ENCODE results near the gene SARDH.

Gene SARDH

DNA sequence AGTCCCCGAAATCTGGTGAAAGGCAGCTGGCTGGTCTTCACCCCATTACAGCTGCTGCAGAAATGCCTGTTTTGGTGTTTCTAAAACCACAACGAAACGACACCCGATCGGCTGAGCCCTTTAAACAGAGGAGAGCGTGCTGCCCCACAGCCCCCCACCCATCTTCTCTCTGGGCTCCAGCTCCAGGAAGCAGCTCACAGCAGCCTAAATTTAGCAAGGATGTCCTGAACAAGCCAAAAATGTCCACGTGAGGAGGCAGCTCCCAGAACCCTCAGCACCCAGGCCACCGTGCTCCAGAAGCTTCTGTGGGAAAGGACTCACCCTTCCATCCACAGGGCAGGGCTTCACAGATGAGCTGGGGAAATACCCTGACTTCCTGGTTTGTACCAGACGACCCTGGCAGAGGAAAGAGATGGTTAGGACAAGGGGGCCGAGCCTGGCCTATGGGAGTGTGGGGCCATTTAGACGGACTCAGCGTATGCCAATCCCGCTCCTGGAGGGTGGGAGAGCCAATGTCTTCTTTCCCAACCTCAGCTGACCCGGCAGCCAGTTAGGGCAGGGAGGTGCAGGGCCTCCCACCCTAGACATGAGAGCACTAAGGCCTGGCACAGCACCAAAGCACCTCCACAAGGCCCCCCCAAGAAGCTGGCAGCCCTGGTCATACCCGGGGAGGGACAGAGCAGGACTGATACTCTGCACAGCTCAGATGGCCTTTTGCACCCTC lies 39.1 kb upstream of the SARDH start:
- Histone ChIP-seq H3K9me3 (ENCODE audit: severe bottlenecking) (peaks cover 6% of the 10 kb centered on the region), H3K4me3 (ENCODE audit: low read depth, low read length) (no peak overlapping the region), H3K27ac (no peak overlapping the region), H3K36me3 (peaks cover 74% of the 10 kb centered on the region), H3K27me3 (ENCODE audit: insufficient read depth, low read depth, severe bottlenecking) (no peaks in the 10 kb centered on the region)
- DNase-seq, result no peak
- TF ChIP-seq, protein P1, sequence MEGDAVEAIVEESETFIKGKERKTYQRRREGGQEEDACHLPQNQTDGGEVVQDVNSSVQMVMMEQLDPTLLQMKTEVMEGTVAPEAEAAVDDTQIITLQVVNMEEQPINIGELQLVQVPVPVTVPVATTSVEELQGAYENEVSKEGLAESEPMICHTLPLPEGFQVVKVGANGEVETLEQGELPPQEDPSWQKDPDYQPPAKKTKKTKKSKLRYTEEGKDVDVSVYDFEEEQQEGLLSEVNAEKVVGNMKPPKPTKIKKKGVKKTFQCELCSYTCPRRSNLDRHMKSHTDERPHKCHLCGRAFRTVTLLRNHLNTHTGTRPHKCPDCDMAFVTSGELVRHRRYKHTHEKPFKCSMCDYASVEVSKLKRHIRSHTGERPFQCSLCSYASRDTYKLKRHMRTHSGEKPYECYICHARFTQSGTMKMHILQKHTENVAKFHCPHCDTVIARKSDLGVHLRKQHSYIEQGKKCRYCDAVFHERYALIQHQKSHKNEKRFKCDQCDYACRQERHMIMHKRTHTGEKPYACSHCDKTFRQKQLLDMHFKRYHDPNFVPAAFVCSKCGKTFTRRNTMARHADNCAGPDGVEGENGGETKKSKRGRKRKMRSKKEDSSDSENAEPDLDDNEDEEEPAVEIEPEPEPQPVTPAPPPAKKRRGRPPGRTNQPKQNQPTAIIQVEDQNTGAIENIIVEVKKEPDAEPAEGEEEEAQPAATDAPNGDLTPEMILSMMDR (IDR thresholded peaks at IDR 0.05; ENCODE audit: low read depth, low read length), result no peak

DNA sequence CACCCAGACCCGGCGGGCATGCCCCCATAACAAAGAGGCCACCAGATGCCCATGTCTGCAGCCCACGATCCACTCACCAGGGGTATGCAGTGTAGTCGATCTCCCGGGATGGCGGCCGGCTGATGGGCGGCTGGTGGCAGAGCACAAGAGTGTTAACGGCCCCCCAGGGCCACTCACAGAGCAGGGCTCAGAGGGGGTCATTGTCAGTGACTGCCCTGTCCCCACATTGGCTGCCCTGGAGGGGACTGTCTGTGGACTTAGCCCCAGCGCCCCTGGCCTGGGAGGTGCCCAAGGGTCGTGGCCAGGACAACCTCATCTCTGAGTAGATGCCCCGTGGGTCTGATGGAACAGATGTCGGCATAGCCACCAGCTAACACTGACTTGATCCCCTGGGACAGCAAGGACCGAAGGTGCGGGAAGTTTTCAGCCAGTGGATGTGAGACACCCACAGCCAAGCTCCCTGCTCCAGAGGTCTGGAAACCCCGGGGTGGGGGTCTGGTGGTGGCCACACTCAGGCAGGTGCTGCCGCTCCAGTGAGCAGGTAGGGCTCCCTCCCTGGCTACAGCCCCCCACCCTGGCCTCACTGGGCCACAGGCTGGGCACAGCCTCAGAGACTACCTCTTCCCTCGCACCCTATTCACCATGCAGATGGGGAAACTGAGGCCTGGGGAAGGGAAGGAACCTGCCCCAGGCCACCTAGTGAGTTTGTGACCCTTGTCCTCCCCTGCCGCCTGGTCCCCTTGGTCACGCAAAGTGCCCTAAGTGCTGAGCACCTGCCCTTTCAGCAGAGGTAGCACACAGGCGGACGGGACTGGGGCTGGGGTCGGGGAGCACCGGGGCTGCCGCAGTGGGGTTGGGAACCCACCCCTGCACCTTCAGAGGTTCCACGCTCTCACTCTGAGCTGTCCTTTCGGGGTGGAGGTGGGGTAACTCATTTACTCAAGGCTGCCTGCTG lies 38.1 kb upstream of the SARDH start:
- peaks cover 6% of the 10 kb centered on the region for H3K9me3 ChIP-seq (ENCODE audit: severe bottlenecking)
- TF ChIP-seq, protein P1 (IDR thresholded peaks at IDR 0.05; ENCODE audit: low read depth, low read length), result no peak
- H3K27ac ChIP-seq, result no peak overlapping the region
- no peak overlapping the region for H3K4me3 ChIP-seq (ENCODE audit: low read depth, low read length)
- H3K36me3 ChIP-seq, result peaks cover 75% of the 10 kb centered on the region
- DNase-seq, result no peak
- H3K27me3 ChIP-seq (ENCODE audit: insufficient read depth, low read depth, severe bottlenecking), result no peaks in the 10 kb centered on the region

DNA sequence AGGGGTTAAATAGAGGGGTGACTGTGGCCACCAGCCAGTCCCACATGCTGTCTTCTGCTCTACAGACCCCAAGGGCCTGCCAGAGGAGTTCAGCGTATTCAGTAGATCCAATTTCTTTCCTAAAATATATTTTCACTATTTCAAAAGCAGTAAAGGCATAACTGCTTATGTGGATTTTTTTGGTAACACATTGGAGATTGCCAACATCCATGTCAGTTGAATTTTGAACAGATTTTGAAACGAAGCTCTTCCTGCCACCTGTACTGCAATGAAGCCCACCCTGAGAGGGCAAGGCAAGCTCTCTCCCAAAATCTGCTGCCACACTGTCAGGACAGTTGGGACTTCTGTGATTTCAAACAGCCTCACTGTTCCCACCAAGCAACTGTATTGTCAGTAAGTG lies 37.1 kb upstream of the SARDH start:
- Histone ChIP-seq H3K36me3 (peaks cover 71% of the 10 kb centered on the region), H3K9me3 (ENCODE audit: severe bottlenecking) (peaks cover 6% of the 10 kb centered on the region), H3K27me3 (ENCODE audit: insufficient read depth, low read depth, severe bottlenecking) (no peaks in the 10 kb centered on the region), H3K4me3 (ENCODE audit: low read depth, low read length) (no peak overlapping the region), H3K27ac (no peak overlapping the region)
- TF ChIP-seq, protein P1 (IDR thresholded peaks at IDR 0.05; ENCODE audit: low read depth, low read length), result no peak
- DNase-seq, result no peak

DNA sequence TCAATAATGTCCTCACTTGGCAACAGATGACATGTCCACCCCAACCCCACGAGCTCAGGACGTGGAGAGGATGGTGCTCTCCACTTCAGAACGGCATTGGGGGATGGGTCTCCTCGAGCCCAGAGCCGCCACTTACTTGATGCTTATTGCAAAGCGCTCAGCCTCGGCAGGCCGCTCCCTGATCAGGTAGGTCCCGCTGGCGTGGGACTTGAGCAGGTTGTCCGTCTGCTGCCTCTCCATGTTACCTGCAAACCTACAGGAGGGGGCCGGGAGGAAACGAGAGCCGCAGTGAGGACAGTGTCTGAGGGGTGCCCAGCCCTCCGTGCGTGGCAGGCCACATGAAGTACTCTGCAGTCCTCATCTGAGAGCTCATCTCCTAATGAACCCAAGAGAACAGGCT lies 36.6 kb upstream of the SARDH start:
- no peak for DNase-seq
- H3K36me3 ChIP-seq, result peaks cover 71% of the 10 kb centered on the region
- no peak overlapping the region for H3K27ac ChIP-seq
- no peak overlapping the region for H3K4me3 ChIP-seq (ENCODE audit: low read depth, low read length)
- no peaks in the 10 kb centered on the region for H3K27me3 ChIP-seq (ENCODE audit: insufficient read depth, low read depth, severe bottlenecking)
- TF ChIP-seq, protein P1 (IDR thresholded peaks at IDR 0.05; ENCODE audit: low read depth, low read length), result no peak
- H3K9me3 ChIP-seq (ENCODE audit: severe bottlenecking), result peaks cover 6% of the 10 kb centered on the region

DNA sequence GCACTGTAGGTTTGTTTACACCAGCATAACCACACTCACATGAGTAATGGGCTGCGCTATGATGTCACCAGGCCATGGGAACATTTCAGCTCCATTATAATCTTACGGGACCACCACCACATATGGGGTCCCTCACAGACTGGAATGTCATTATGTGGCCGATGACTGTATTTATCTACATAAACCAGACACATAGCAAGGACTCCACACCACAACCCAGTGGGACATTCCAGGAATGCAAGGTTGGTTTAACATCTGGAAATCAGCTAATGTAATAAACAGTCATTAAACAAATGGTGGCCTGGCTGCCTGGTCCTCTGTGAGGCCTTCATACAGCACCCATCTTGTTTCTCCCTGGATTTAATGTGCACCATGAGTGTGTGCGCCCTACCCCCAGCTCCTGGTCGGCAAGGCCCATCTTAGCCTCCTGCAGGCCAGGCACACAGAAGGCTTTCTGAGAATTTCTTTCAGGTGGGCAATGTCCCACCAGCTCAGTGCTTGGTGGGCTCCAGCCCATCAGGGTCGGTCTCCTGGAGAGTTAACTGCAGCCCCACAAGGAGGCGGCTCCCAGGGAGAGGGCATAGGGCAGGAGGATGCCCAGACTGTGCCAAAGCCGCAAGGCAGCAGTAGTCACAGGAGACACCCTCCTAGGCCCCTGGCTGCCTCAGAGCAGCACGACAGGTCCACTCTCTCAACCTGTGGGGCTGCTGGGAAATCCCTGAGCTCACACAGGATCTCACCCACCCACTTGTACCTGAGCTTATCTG lies 35.9 kb upstream of the SARDH start:
- peaks cover 64% of the 10 kb centered on the region for H3K36me3 ChIP-seq
- peaks cover 6% of the 10 kb centered on the region for H3K9me3 ChIP-seq (ENCODE audit: severe bottlenecking)
- no peak overlapping the region for H3K27ac ChIP-seq
- DNase-seq, result no peak
- H3K4me3 ChIP-seq (ENCODE audit: low read depth, low read length), result no peak overlapping the region
- no peaks in the 10 kb centered on the region for H3K27me3 ChIP-seq (ENCODE audit: insufficient read depth, low read depth, severe bottlenecking)
- TF ChIP-seq, protein P1 (IDR thresholded peaks at IDR 0.05; ENCODE audit: low read depth, low read length), result no peak

All from WERI-Rb-1 (cell line).